Fibroblast of skin of scalp (primary cell): Measurements from ENCODE around the gene HHATL.

Experiments used
- DNase-seq: peaks from one replicate; pipeline ENCODE4 v3.0.0-alpha.2; 2013

HHATL gene

GRCh38 chr3:42663581-42664437 lies 38.8 kb downstream of the HHATL start:
- DNase-seq: no peak

- no peak for DNase-seq
Measured at GRCh38 chr3:42662813-42663535, 39.6 kb downstream of the HHATL start.

GRCh38 chr3:42662037-42662812 lies 40.4 kb downstream of the HHATL start:
- DNase-seq: no peak

- DNase-seq: no peak
Measured at GRCh38 chr3:42661593-42662022, 41.0 kb downstream of the HHATL start.

- DNase-seq: no peak
Measured at GRCh38 chr3:42660898-42661297, 41.7 kb downstream of the HHATL start.

- no peak for DNase-seq
Measured at GRCh38 chr3:42660131-42660715, 42.4 kb downstream of the HHATL start.

GRCh38 chr3:42659451-42660130 lies 43.0 kb downstream of the HHATL start:
- DNase-seq: no peak

- no peak for DNase-seq
Measured at GRCh38 chr3:42658771-42659390, 43.7 kb downstream of the HHATL start.

- DNase-seq: no peak
Measured at GRCh38 chr3:42658091-42658770, 44.4 kb downstream of the HHATL start.

GRCh38 chr3:42657675-42658074 lies 44.9 kb downstream of the HHATL start:
- no peak for DNase-seq

GRCh38 chr3:42656680-42657610 lies 45.7 kb downstream of the HHATL start:
- DNase-seq: no peak

- peak; percentile 35 for DNase-seq
Measured at GRCh38 chr3:42655980-42656679, 46.5 kb downstream of the HHATL start.

- DNase-seq: no peak
Measured at GRCh38 chr3:42655331-42655888, 47.2 kb downstream of the HHATL start.

GRCh38 chr3:42654331-42655201 lies 48.0 kb downstream of the HHATL start:
- DNase-seq: peak; percentile 73

- DNase-seq: peak; percentile 27
Measured at GRCh38 chr3:42653560-42654330, 48.9 kb downstream of the HHATL start, which contains the start of gene ZBTB47. ZBTB47 (plus strand) TSS chr3:42653697; CDS start chr3:42658356, 4,659 bp downstream.

GRCh38 chr3:42653303-42653559 lies 49.4 kb downstream of the HHATL start:
- no peak for DNase-seq
